HepG2 (cell line): ENCODE measurements around the gene BEAN1. TPM values are rescaled to one million over a fixed set of nuclear protein-coding genes. Genes with fewer than 3 reads are reported as not detected.
A peak's percentile ranks its signal among the peaks of the same experiment; 100 is the strongest.

Experiments used
- ARID2 ChIP-seq: sonication (generic); formaldehyde crosslinking; IDR thresholded peaks from 2 replicates; pipeline ENCODE4 v1.8.1; 2022; ENCODE audit warnings: mild to moderate bottlenecking, missing genetic modification reagents, borderline replicate concordance
- EEA1 ChIP-seq: sonication (generic); formaldehyde crosslinking; IDR thresholded peaks from 2 replicates; pipeline ENCODE4 v1.5.1; 2020; ENCODE audit warnings: mild to moderate bottlenecking, missing genetic modification reagents, borderline replicate concordance
- EZH2 ChIP-seq: conservative IDR thresholded peaks from 2 replicates; pipeline ENCODE4 v1.6.1; 2012; ENCODE audit warnings: mild to moderate bottlenecking, low read depth, low read length, moderate library complexity
- FOXA3 ChIP-seq: IDR thresholded peaks from 2 replicates; pipeline ENCODE4 v1.6.1; 2016; ENCODE audit warnings: missing genetic modification reagents, missing compliant biosample characterization
- FOXP1 ChIP-seq, 2 experiments: fragments of 450-650 bp in 1 of 2; IDR thresholded peaks; 2 replicates each; pipeline ENCODE4 v1.6.1; 2017 to 2018; ENCODE audit warnings: antibody characterized with exemption in 1 of 2
- GATAD1 ChIP-seq: IDR thresholded peaks from 2 replicates; pipeline ENCODE4 v1.6.1; 2016; ENCODE audit warnings: missing genetic modification reagents, missing compliant biosample characterization
- HNRNPH1 ChIP-seq: fragments of 200-400 bp; formaldehyde crosslinking; optimal IDR thresholded peaks from 2 replicates; pipeline ENCODE3; 2017; ENCODE audit warnings: mild to moderate bottlenecking, low read depth, low read length
- MTF2 ChIP-seq: sonication (generic); formaldehyde crosslinking; IDR thresholded peaks from 2 replicates; pipeline ENCODE4 v1.5.0; 2020; ENCODE audit warnings: missing genetic modification reagents, borderline replicate concordance
- NR2F6 ChIP-seq, 2 experiments: IDR thresholded peaks; 2 replicates each; pipeline ENCODE4 v1.6.1; 2016; ENCODE audit warnings: antibody characterized with exemption in 1 of 2, mild to moderate bottlenecking in 1 of 2
- PAX8 ChIP-seq: sonication (generic); formaldehyde crosslinking; IDR thresholded peaks from 2 replicates; pipeline ENCODE4 v1.8.0; 2022; ENCODE audit warnings: mild to moderate bottlenecking, missing genetic modification reagents, borderline replicate concordance
- POGK ChIP-seq: sonication (generic); formaldehyde crosslinking; conservative IDR thresholded peaks from 2 replicates; pipeline ENCODE4 v1.8.0; 2022; ENCODE audit warnings: mild to moderate bottlenecking, moderate library complexity, missing genetic modification reagents
- SALL1 ChIP-seq: sonication (generic); formaldehyde crosslinking; IDR thresholded peaks from 2 replicates; pipeline ENCODE4 v1.8.0; 2022; ENCODE audit warnings: mild to moderate bottlenecking, missing genetic modification reagents
- SNAPC2 ChIP-seq: sonication (generic); formaldehyde crosslinking; IDR thresholded peaks from 2 replicates; pipeline ENCODE4 v1.8.1; 2022; ENCODE audit warnings: mild to moderate bottlenecking, missing genetic modification reagents
- SRY ChIP-seq: sonication (generic); formaldehyde crosslinking; IDR thresholded peaks from 2 replicates; pipeline ENCODE4 v1.8.0; 2022; ENCODE audit warnings: mild to moderate bottlenecking, missing genetic modification reagents
- TBL1XR1 ChIP-seq: fragments of 150-350 bp; IDR thresholded peaks from 2 replicates; pipeline ENCODE4 v1.6.1; 2014; ENCODE audit warnings: borderline replicate concordance, low read length; ENCODE audit not compliant: partially characterized antibody
- TCF7L2 ChIP-seq: IDR thresholded peaks from 2 replicates; pipeline ENCODE4 v1.6.1; 2011; ENCODE audit warnings: mild to moderate bottlenecking, low read depth, low read length, moderate library complexity
- ZNF230 ChIP-seq: sonication (generic); formaldehyde crosslinking; IDR thresholded peaks from 2 replicates; pipeline ENCODE4 v1.4.0; 2020; ENCODE audit warnings: mild to moderate bottlenecking, missing genetic modification reagents
- ZNF350 ChIP-seq: sonication (generic); formaldehyde crosslinking; IDR thresholded peaks from 2 replicates; pipeline ENCODE4 v1.4.0; 2020; ENCODE audit warnings: mild to moderate bottlenecking, low read depth, missing genetic modification reagents, borderline replicate concordance
- ZNF441 ChIP-seq: sonication (generic); formaldehyde crosslinking; IDR thresholded peaks from 2 replicates; pipeline ENCODE4 v1.7.0; 2021; ENCODE audit warnings: missing genetic modification reagents, borderline replicate concordance
- ZNF468 ChIP-seq: sonication (generic); formaldehyde crosslinking; IDR thresholded peaks from 2 replicates; pipeline ENCODE4 v1.8.0; 2022; ENCODE audit warnings: mild to moderate bottlenecking, moderate library complexity, missing genetic modification reagents
- ZNF629 ChIP-seq: sonication (generic); formaldehyde crosslinking; conservative IDR thresholded peaks from 2 replicates; pipeline ENCODE4 v1.5.0; 2020; ENCODE audit warnings: missing genetic modification reagents
- ZNF7 ChIP-seq: IDR thresholded peaks from 2 replicates; pipeline ENCODE4 v1.6.1; 2016; ENCODE audit warnings: missing biosample characterization, missing genetic modification reagents
- ZNF768 ChIP-seq: sonication (generic); formaldehyde crosslinking; IDR thresholded peaks from 2 replicates; pipeline ENCODE4 v1.4.0; 2020; ENCODE audit warnings: missing genetic modification reagents
- polyA plus RNA-seq, 8 experiments: library from polyadenylated mRNA; depleted of rRNA in 3 of 8; stranded (reverse) in 7 of 8; unstranded in 1 of 8; fragments of >200 nt; fragmentation: Illumina TruSeq in 4 of 8; extraction: Trizol in 4 of 8; gene quantifications; 2 replicates each; pipeline versions ENCODE4 v1.2.1 to v1.2.3, GENCODE V29; 2011 to 2016; ENCODE audit warnings: low read depth in 4 of 8, missing spikeins in 1 of 8, mixed read lengths in 1 of 8; ENCODE audit not compliant: insufficient read depth in 1 of 8
- total RNA-seq, 5 experiments: library from RNA; depleted of rRNA; stranded (reverse); fragments of >200 nt; fragmentation: Illumina TruSeq; extraction: Trizol; gene quantifications; 2 replicates each; pipeline ENCODE4 v1.2.3, GENCODE V29; 2016; ENCODE audit warnings: low read depth in 1 of 5
- TF ChIP-seq, protein P1 (sequence below): sonication (generic); formaldehyde crosslinking; conservative IDR thresholded peaks from 2 replicates; pipeline ENCODE4 v1.4.0; 2020; ENCODE audit warnings: missing genetic modification reagents
- TF ChIP-seq, protein P2 (sequence below): sonication (generic); formaldehyde crosslinking; IDR thresholded peaks from 2 replicates; pipeline ENCODE4 v1.8.1; 2023; ENCODE audit warnings: mild to moderate bottlenecking, moderate library complexity, missing genetic modification reagents

BEAN1 gene
- total and polyA plus RNA-seq, 2 of the 13 experiments (the other 11 are each of a cell fraction or from before 2014, with no cell fraction given) = 0.53 to 1.4 TPM

DNA sequence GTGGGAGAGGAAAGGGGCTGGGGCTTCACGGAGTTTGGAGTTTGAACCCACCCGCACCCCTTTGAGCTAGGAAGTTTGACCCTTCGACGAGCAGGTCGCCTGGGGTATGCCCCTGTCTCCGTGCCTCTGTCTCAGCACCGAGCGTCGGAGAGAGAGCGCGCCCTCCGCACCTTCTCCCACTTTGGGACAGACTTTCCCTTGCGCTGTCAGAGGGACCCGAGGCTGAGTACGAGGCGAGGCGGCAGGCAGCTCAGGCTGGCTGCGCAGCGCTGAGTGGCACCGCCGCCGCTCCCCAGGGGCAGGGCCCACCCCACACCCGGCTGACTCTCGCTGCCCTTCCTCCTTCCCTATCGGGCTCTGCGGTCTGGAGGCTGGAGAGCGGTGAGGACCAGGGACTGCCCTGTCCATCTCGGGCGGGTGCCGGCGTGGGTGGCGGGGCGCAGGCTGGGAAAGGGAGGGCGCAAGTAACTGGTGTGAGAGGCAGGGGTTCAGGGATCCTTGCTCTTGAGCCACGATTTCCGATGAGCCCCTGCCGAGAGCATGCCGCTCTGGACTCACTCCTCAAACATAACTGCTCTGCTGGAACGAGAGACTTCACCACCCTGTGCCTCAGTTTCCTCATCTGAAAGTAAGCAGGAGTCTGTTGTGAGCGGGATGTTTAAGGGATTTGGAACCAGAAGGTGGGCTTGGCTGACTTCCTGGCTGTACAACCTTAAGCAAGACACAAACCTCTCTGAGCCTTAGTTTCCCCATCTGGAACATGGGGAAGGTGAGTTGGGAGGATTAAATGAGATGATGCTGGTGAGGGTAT is 981 bp downstream of the BEAN1 start (continued):
- TF ChIP-seq TBL1XR1 (no peak), SALL1 (no peak; the same call in 1 of the 2 replicates), SRY (no peak), TCF7L2 (no peak), ARID2 (CRISPR knock-in tag) (no peak), ZNF230 (CRISPR knock-in tag) (no peak), FOXP1 (IDR thresholded peaks at IDR 0.05) (no peak), FOXP1 (CRISPR knock-in tag; IDR thresholded peaks at IDR 0.05) (no peak), PAX8 (CRISPR knock-in tag) (no peak), ZNF350 (CRISPR knock-in tag) (0 out of 2 replicates have a peak, but pooled peaks have one; percentile 42), HNRNPH1 (no peak), ZNF768 (CRISPR knock-in tag) (0 out of 2 replicates have a peak, but pooled peaks have one; percentile 32), MTF2 (CRISPR knock-in tag) (peak; percentile 95), NR2F6 (IDR thresholded peaks at IDR 0.05) (no peak), NR2F6 (CRISPR knock-in tag; IDR thresholded peaks at IDR 0.05) (peak; percentile 35; the same call in 1 of the 2 replicates), SNAPC2 (CRISPR knock-in tag) (no peak), ZNF441 (CRISPR knock-in tag) (no peak), EZH2 (peak; percentile 99), GATAD1 (no peak), ZNF7 (no peak), ZNF468 (CRISPR knock-in tag) (no peak), FOXA3 (CRISPR knock-in tag) (no peak), POGK (CRISPR knock-in tag) (no peak), ZNF629 (no peak), EEA1 (CRISPR knock-in tag) (no peak)
- TF ChIP-seq, protein P1, sequence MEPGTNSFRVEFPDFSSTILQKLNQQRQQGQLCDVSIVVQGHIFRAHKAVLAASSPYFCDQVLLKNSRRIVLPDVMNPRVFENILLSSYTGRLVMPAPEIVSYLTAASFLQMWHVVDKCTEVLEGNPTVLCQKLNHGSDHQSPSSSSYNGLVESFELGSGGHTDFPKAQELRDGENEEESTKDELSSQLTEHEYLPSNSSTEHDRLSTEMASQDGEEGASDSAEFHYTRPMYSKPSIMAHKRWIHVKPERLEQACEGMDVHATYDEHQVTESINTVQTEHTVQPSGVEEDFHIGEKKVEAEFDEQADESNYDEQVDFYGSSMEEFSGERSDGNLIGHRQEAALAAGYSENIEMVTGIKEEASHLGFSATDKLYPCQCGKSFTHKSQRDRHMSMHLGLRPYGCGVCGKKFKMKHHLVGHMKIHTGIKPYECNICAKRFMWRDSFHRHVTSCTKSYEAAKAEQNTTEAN (CRISPR knock-in tag) = no peak
- TF ChIP-seq, protein P2, sequence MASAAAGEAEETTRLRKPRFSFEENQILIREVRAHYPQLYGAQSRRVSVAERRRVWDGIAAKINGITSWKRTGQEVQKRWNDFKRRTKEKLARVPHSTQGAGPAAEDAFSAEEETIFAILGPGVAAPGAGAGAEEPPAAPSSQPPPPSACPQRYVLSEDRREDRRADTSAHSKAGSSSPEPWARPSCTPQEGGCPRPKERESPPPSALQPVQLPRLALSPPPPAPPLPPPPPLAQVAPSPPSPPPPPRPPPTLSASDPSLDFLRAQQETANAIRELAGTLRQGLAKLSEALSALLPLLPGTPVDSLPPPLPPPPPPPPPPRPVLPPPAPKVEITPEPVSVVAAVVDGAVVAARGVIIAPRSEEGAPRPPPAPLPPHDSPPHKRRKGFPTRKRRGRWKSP (CRISPR knock-in tag) = peak; percentile 53; the same call in 1 of the 2 replicates
